Retinal pigment epithelial cell (primary cell): Measurements from ENCODE around the gene RC3H2.
A peak's percentile ranks its signal among the peaks of the same experiment; 100 is the strongest.
"Not testable (repeated sequence)": the region's sequence is repeated elsewhere in the genome, so short reads cannot be mapped to it uniquely, and the experiment has no call there.

ENCODE experiments used
- DNase-seq: peaks from one replicate; pipeline ENCODE4 v3.0.0-alpha.2; 2010; ENCODE audit warnings: low read depth
- H3K4me3 ChIP-seq: 2 replicates; pipeline ENCODE4 v1.5.1; 2011; ENCODE audit warnings: mild to moderate bottlenecking, low read length, control low read depth, moderate library complexity
- TF ChIP-seq, protein P1 (sequence below): conservative IDR thresholded peaks from 2 replicates; pipeline ENCODE4 v1.5.1; 2011; ENCODE audit warnings: low read depth, low read length, control low read depth, inconsistent platforms

The RC3H2 gene

DNA sequence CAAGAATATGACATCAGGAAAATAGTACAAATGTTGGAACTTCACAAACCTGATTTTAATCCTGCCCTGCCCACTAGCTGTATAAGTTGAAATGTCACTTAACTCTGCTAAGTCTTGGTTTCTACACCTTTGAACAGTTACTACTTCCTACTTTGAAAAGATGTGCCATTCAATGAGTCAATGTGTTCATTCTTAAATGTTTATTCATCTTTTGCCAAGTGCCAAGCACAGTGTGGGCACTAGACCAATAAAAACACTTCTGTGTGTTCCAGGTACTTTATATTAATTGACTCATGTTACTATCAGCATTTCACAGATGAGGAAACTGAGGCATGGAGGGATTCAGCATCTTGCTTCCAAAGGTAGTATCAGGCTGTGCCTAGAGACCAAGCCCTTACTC is 89.6 kb downstream of the RC3H2 start:
- TF ChIP-seq, protein P1, sequence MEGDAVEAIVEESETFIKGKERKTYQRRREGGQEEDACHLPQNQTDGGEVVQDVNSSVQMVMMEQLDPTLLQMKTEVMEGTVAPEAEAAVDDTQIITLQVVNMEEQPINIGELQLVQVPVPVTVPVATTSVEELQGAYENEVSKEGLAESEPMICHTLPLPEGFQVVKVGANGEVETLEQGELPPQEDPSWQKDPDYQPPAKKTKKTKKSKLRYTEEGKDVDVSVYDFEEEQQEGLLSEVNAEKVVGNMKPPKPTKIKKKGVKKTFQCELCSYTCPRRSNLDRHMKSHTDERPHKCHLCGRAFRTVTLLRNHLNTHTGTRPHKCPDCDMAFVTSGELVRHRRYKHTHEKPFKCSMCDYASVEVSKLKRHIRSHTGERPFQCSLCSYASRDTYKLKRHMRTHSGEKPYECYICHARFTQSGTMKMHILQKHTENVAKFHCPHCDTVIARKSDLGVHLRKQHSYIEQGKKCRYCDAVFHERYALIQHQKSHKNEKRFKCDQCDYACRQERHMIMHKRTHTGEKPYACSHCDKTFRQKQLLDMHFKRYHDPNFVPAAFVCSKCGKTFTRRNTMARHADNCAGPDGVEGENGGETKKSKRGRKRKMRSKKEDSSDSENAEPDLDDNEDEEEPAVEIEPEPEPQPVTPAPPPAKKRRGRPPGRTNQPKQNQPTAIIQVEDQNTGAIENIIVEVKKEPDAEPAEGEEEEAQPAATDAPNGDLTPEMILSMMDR, result no peak
- no peak overlapping the region for H3K4me3 ChIP-seq

DNA sequence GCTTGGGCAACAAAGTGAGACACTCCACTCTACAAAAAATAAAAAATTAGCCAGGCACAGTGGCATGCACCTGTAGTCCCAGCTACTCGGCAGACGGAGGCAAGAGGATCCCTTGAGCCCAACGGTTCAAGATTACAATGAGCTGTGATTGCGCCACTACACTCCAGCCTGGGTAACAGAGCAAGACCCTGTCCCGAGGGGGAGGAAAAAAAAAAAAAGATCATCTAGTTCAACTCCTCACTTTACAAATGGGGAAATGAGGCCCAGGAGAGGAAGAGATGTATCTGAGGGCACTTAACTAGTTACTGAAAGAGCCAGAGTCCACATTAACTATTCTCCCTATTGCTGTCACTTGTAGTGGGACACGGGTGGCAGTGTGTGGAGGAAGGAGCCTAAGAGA is 90.6 kb downstream of the RC3H2 start:
- no peak for DNase-seq
- TF ChIP-seq, protein P1, result no peak

More for the DNA sequence above, 89.6 kb downstream of the RC3H2 start:
- DNase-seq, result no peak

DNA sequence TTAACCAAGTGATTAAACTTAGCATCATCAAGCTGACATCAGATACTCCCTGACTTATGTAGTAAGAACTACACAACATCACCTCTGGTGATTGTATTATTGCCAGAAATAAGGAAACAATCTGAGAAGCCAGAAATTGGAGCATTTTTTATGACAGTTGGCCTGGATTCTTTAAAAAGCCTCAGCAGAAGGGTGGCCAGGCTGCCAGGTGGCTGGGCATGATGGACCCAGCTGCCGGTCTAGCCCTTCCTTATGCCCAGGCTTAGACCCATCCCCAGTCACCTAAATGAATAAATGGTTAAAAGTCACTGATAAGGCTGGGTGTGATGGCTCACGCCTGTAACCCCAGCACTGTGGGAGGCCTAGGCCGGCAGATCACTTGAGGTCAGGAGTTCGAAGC is 92.4 kb downstream of the RC3H2 start:
- TF ChIP-seq, protein P1, result no peak
- no peak overlapping the region for H3K4me3 ChIP-seq
- no peak for DNase-seq

More for the DNA sequence above, 90.6 kb downstream of the RC3H2 start:
- H3K4me3 ChIP-seq, result no peak overlapping the region

DNA sequence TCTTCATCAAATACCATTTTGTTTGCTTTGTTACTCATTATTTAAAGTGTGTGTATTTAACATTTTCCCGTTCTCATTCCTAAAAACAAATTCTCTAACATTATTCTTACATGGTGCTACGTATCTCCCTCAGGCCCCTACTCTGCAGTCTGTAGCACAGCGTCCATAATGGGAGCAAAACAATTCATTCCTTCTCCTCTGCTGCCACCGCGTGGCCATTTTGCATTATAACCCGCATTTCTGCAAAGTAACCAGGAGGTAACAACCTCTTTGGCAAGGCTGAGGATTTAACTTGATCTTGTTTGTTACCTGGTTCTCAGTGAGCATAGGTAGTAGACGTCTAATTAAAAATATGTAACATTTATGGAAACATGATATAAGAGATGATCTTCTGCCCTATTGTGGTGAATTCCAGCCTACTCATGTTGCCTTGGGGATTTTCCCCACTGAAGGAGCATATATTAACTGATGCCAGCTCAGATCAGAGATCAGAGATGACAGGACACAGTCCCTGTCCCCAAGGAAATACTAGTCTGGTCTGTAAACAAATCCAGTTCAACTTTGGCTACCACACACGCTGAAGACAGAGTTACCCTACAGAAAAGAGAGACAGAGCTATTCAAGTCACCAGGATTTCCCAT is 94.7 kb downstream of the RC3H2 start:
- TF ChIP-seq, protein P1, result peak; percentile 68
- DNase-seq, result no peak
- H3K4me3 ChIP-seq, result no peak overlapping the region

DNA sequence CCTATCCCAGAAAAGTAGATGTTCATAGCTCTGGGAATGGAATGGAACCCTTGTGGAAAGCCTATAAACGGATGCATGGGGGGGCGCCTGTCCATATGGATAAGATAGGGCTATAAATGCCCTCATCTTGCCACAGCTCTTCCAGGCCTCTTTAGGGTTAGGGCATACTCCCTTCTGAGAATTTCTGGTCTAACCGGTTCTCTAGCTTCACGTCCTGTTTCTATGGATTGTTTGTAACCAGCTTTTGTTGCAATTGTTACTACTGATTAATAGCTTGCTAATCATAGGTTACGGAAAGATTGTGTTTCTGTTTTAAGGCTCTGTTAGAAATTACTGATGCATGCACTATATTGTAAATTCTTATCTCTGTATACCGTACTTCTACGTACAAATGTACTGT is 95.9 kb downstream of the RC3H2 start:
- not testable (repeated sequence) for DNase-seq, H3K4me3 ChIP-seq

DNA sequence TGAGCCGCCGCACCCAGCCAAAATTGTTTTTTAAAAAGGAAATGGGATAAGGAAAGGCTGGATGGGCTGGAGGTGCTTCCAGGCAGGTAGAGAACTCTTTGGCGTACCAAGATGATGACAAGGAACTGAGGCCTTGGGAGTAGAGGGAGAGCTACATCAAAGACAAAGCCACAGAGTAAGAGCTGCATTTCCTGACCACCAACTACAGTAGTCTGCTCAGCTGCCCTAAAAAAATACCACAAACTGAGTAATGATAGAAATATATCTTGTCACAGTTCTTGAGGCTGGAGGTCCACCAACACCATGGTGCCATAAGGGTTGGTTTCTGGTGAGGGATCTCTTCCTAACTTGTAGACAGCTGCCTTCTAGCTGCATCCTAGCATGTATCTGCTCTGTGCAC is 97.0 kb downstream of the RC3H2 start:
- TF ChIP-seq, protein P1, result no peak
- no peak for DNase-seq
- H3K4me3 ChIP-seq, result no peak overlapping the region

DNA sequence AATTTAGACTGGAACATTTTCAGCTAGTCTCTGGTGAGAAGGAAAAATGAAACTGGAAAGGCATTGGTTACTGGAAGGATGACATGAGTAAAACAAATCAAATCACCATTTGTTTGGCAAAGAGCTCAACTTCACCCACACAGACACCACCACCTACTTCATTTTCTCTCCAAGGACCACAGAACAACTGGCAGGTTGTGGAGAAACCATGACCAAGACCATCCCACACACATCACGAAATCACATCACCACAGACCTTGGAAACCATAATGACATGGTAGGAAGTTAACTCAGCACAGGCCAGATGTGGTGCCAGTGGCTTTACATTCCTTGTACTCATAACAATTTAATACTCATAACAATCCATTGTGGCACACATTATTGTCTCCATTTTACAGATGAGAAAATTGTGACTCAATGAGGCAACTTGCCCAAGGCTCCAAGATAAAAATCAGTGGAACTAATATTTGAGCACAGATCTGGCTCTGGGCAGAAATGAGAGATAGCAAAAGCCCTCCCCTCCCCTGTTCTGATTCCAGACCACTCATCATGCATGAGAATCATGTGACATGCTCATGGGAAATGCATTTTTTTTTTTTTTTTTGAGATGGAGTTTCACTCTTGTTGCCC is 97.8 kb downstream of the RC3H2 start:
- TF ChIP-seq, protein P1, result no peak
- no peak overlapping the region for H3K4me3 ChIP-seq
- no peak for DNase-seq

DNA sequence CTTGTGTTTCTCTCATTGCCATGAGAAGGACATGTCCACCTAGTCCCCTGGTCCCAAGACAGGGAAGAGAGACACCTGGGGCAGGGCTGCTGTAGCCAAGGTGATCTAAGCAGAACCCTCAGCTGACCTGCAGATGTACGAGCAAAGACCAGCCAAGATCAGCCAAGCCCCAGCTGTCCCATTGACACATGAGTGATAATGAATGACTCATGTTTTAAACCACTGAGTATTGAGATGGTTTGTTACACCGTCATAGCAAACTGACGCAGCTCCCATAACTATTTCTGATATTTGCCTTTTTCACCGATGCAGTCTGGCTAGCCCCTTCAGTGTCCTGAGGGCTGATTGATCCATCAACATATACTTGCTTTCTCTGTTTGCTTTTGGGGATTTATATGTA is 98.5 kb downstream of the RC3H2 start:
- TF ChIP-seq, protein P1, result no peak
- DNase-seq, result no peak
- no peak overlapping the region for H3K4me3 ChIP-seq
